ENCODE measurements around the gene SPART.
A peak's percentile ranks its signal among the peaks of the same experiment; 100 is the strongest.

SPART gene

DNA sequence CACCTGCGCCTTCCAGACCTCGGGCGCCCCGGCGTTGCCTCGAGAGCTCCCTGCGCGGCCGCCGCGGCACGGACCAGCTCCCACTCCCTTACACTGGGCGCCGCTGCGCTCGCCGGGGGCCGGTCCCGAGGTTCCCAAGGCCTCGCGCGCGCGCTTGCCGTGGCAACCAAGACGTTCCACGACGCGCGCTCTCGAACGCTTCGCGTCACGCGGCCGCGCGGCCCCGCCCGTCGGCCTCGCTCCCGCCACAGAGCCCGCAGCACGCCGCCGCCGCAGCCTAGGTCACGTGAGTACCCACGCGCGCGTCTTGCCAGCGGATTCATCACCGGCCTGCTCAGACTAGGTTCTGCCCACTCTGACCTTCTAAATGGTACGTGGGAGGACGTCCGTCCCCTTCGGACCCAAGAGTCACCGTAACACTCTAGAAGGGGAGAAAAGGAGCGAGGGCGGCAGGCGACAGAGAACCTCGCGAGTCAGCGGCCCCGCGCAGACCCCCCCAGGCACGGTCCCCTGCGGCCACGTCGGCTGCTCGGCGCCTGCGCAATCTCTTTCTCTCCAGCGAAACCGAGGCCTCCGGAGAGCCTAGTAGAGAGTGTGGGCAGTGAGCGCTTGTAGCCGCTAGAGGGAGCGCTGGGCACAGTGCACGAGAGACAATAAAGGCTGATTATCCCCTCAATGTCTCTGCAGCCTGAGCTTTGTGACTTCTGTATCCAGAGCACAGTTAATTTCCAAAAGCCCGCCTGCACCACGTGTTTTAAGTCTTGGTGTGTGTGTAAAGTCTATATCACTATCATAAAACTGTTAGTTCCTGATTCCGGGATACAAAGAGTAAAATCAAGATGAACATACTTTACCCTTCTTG is at the start of gene SPART:
Gene SPART (minus strand): TSS at position 173 of the 862 bp plus-strand sequence. CDS start 10,564 bp downstream, outside the sequence.
- Mint-ChIP-seq H3K4me1 (peaks cover 7% of the 10 kb centered on the region), H3K9me3 (no peaks in the 10 kb centered on the region), H3K27ac (peak within 1 kb of the TSS; percentile 95), H3K4me3 (peak within 1 kb of the TSS; percentile 82), H3K36me3 (peaks cover 6% of the 10 kb centered on the region)
- DNase-seq (ENCODE audit: low spot score in 2 of 2) (peak; percentile 66 to 78), ATAC-seq (peak; percentile 92)

GRCh38 chr13:36395280-36395679 is 49.1 kb upstream of the SPART start:
- Mint-ChIP-seq H3K9me3 (peaks cover 2% of the 10 kb centered on the region), H3K4me1 (no peaks in the 10 kb centered on the region), H3K4me3 (no peak overlapping the region), H3K36me3 (no peaks in the 10 kb centered on the region), H3K27ac (no peak overlapping the region)
- ATAC-seq (no peak), DNase-seq (ENCODE audit: low spot score in 2 of 2) (no peak)

DNA sequence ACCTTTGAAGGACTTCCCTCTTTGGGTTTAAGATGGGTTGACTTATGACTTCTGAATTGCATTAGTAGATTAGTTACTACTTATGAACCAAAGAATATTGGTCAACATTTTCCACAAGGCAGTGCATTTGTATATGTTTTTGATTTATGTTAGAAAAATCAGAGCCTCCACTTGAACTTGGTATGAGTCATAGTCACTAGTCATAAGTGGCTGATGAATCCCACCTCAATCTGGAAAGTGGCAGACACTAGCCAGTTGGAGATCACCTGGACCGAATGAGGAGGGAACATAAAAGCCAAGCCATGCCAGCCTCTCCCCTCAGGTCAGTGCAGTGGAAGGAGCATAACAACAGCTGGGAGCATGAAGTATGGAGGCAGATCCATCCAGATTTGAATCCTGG is 39.3 kb upstream of the SPART start:
- DNase-seq (ENCODE audit: low spot score in 2 of 2) (no peak), ATAC-seq (no peak)
- no peak overlapping the region for H3K27ac Mint-ChIP-seq
- H3K36me3 Mint-ChIP-seq: no peaks in the 10 kb centered on the region
- peaks cover 4% of the 10 kb centered on the region for H3K9me3 Mint-ChIP-seq
- no peaks in the 10 kb centered on the region for H3K4me1 Mint-ChIP-seq
- H3K4me3 Mint-ChIP-seq: no peak overlapping the region

DNA sequence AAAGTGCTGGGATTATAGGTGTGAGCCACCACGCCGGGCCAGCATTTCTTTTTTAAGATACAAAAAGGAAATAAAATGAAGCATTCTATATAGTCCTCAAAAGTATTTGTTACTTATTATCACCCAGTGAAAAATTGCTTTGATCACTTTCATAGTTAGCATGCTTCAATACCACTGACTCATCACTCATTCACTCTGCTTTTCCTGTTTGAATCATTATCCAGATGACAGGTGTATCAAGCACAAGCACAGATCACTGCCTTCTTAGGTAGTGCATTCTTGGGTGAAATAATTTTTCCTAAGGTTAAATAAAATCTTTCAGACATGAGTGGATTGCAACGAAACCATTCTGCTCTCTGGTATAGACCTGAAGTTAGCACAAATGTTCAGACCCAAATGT is 35.8 kb upstream of the SPART start:
- H3K4me3 Mint-ChIP-seq: no peak overlapping the region
- no peak for DNase-seq (ENCODE audit: low spot score in 2 of 2)
- no peaks in the 10 kb centered on the region for H3K9me3 Mint-ChIP-seq
- no peak for ATAC-seq
- H3K36me3 Mint-ChIP-seq: no peaks in the 10 kb centered on the region
- H3K4me1 Mint-ChIP-seq: no peaks in the 10 kb centered on the region
- no peak overlapping the region for H3K27ac Mint-ChIP-seq

DNA sequence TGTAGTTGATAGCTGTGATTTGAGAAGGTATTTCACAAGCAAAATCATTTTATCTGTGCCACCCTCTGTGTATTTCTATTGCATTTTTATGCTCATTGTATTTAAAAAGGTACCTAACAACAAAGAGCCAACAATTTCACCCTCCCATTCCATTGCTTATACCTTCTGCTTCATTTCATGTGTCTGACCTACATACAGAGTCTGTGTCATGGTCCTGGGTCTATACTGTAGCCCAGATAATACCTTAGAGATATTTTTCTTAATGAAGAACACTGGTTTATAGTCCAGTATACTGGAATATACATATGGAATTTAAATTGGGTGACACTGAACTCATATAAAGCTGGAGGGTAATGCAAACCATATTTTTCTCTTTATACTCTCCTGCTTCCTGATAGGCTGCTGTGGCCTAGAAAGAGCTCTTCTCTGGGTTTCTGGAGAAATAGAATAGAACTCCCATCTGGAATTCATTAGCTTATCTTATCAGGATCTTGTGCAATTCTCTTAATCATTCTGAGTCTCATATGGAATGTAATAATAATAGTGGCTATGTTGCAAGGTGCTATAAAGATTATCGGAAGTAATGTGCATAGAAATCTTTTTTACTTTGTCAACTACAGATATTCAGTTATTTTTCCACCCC is 31.8 kb upstream of the SPART start:
- Mint-ChIP-seq H3K9me3 (no peaks in the 10 kb centered on the region), H3K27ac (no peak overlapping the region), H3K4me3 (no peak overlapping the region), H3K4me1 (no peaks in the 10 kb centered on the region), H3K36me3 (no peaks in the 10 kb centered on the region)
- DNase-seq (ENCODE audit: low spot score in 2 of 2): no peak
- no peak for ATAC-seq

DNA sequence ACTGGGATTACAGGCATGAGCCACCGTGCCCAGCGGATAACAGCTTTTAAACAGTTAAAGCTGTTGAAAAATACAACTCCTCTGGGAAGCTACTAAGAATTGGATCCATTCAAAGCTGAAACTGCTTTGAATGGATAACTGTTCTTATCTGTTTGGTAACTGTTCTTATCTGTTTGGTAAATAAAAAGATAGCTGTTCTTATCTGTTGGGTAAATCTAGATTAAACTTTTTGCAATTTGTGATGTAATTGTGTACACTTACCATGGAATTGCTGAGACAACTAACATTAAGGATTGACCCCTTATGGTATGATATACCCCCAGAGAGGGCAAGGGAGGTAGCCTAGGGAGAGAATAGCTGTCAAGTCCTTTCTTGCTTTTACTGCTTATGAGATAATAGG is 27.9 kb upstream of the SPART start:
- H3K27ac Mint-ChIP-seq: no peak overlapping the region
- no peaks in the 10 kb centered on the region for H3K36me3 Mint-ChIP-seq
- H3K9me3 Mint-ChIP-seq: no peaks in the 10 kb centered on the region
- no peak for DNase-seq (ENCODE audit: low spot score in 2 of 2)
- no peak overlapping the region for H3K4me3 Mint-ChIP-seq
- no peaks in the 10 kb centered on the region for H3K4me1 Mint-ChIP-seq
- no peak for ATAC-seq

DNA sequence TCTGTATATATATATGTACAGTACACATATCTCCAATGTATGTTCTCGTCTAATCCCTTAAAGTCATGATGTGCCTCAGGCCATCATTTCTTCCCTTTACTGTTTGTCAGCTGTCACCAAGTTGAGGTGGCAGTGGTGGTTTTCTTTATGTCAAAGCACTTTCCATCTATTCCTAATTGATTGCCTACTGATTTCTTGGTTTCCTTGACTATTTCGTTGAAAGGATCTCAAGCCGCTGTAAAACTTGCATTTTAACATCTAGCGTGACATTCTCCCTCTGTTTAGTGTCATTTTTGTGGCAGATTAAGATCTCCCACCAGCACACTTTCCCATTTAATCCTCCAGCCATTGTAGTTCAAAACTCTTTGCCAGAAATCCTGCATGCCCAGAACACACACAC is 25.0 kb upstream of the SPART start:
- ATAC-seq: no peak
- Mint-ChIP-seq H3K27ac (no peak overlapping the region), H3K36me3 (no peaks in the 10 kb centered on the region), H3K4me3 (no peak overlapping the region), H3K9me3 (no peaks in the 10 kb centered on the region), H3K4me1 (no peaks in the 10 kb centered on the region)
- no peak for DNase-seq (ENCODE audit: low spot score in 2 of 2)

- Mint-ChIP-seq H3K36me3 (no peaks in the 10 kb centered on the region), H3K4me3 (no peak overlapping the region), H3K27ac (no peak overlapping the region), H3K9me3 (no peaks in the 10 kb centered on the region), H3K4me1 (no peaks in the 10 kb centered on the region)
- no peak for ATAC-seq
- DNase-seq (ENCODE audit: low spot score in 2 of 2): no peak
Measured at GRCh38 chr13:36370108-36370429, 23.9 kb upstream of the SPART start.

DNA sequence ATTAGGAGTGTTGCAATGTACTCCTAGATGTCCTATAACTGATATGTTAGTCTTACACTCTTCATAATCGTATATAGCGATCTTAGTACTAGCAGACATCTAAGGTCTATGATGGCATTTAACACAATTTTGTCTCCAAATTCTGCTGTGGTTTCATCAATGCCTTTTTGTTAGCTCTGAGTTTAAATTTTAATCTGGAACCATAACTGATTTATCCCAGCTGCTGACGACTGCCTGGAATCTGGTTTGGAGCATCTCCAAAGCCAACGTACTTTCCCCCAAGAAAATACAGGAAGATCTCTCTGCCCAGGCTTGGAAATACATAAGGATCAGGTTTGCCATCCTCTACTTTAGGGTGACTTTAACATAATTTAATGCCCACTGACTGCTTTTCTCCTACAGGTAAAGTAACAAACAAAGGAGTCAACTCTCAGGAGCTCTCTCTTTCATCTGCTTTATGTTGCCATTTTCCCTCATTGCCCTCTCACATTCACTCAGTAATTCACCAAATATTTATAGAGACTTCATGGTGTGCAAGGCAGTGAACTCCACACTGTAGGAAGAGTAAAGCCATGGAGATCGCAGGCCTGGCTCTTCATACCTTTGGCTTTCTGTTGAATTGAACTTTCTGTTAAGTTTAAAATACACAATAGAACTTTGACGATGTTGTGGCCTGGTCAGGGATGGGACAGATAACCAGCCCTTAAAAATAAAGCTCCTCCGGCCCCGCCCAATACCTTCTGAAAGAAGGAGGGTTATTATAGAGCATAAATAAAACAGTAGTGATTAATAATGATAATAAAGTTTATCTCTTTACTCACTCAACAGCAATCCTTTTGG is 23.3 kb upstream of the SPART start:
- no peaks in the 10 kb centered on the region for H3K36me3 Mint-ChIP-seq
- no peaks in the 10 kb centered on the region for H3K4me1 Mint-ChIP-seq
- H3K27ac Mint-ChIP-seq: no peak overlapping the region
- ATAC-seq: no peak
- H3K4me3 Mint-ChIP-seq: no peak overlapping the region
- H3K9me3 Mint-ChIP-seq: no peaks in the 10 kb centered on the region
- no peak for DNase-seq (ENCODE audit: low spot score in 2 of 2)

DNA sequence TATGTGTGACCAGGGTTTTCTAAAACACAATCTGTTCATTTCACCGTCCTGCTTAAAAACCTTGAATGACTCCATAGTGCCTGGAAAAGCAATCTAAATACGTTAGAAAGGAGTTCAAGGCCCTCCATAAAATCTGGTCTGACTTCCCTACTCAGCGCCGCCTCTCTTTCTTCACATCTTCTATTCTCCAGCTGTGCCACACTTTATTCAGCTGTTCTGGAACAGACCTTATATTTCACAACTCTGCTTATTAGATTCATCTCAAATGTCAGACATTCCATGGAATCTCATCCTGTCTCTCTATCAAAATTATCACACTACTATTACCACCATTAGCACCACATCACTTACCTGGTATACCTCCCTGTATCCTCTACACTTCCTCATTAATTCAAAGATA is 19.8 kb upstream of the SPART start:
- DNase-seq (ENCODE audit: low spot score in 2 of 2) (no peak), ATAC-seq (no peak)
- Mint-ChIP-seq H3K4me1 (no peaks in the 10 kb centered on the region), H3K4me3 (no peak overlapping the region), H3K36me3 (no peaks in the 10 kb centered on the region), H3K27ac (no peak overlapping the region), H3K9me3 (no peaks in the 10 kb centered on the region)

DNA sequence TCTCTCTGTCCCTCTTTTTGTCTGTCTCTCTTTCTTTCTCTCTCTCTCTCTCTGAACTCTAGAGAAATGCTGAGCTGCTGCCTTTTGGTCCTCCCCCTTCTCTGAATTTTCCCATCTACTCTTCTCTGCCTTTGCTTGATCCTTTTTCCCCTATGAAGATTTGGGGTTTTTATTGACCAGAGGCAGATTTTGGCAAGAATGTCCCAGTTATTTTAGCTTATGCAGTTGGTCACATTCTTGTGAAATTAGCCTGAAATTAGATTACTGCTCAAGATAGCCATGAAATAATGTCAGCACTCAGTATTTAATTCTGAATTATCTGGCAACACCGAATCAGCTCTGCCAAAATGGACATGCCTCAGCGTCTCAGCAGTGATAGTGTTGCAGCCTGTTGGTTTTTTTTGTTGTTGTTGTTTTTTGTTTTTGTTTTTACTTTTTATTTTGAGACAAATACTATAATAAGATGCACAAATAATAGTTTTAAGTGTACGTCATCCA is 17.2 kb upstream of the SPART start:
- no peaks in the 10 kb centered on the region for H3K36me3 Mint-ChIP-seq
- ATAC-seq: no peak
- no peak overlapping the region for H3K27ac Mint-ChIP-seq
- no peaks in the 10 kb centered on the region for H3K4me1 Mint-ChIP-seq
- H3K9me3 Mint-ChIP-seq: no peaks in the 10 kb centered on the region
- DNase-seq (ENCODE audit: low spot score in 2 of 2): no peak
- no peak overlapping the region for H3K4me3 Mint-ChIP-seq

- Mint-ChIP-seq H3K4me3 (no peak overlapping the region), H3K4me1 (no peaks in the 10 kb centered on the region), H3K27ac (no peak overlapping the region), H3K36me3 (no peaks in the 10 kb centered on the region), H3K9me3 (no peaks in the 10 kb centered on the region)
- DNase-seq (ENCODE audit: low spot score in 2 of 2): no peak
- ATAC-seq: no peak
Measured at GRCh38 chr13:36362914-36363313, 16.7 kb upstream of the SPART start.

GRCh38 chr13:36362251-36362650 is 16.1 kb upstream of the SPART start:
- Mint-ChIP-seq H3K27ac (no peak overlapping the region), H3K36me3 (no peaks in the 10 kb centered on the region), H3K4me1 (no peaks in the 10 kb centered on the region), H3K4me3 (no peak overlapping the region), H3K9me3 (no peaks in the 10 kb centered on the region)
- DNase-seq (ENCODE audit: low spot score in 2 of 2): no peak
- peak; percentile 70 for ATAC-seq

- Mint-ChIP-seq H3K4me1 (no peaks in the 10 kb centered on the region), H3K4me3 (no peak overlapping the region), H3K27ac (no peak overlapping the region), H3K9me3 (no peaks in the 10 kb centered on the region), H3K36me3 (no peaks in the 10 kb centered on the region)
- DNase-seq (ENCODE audit: low spot score in 2 of 2): no peak
- no peak for ATAC-seq
Measured at GRCh38 chr13:36360903-36361302, 14.7 kb upstream of the SPART start.

DNA sequence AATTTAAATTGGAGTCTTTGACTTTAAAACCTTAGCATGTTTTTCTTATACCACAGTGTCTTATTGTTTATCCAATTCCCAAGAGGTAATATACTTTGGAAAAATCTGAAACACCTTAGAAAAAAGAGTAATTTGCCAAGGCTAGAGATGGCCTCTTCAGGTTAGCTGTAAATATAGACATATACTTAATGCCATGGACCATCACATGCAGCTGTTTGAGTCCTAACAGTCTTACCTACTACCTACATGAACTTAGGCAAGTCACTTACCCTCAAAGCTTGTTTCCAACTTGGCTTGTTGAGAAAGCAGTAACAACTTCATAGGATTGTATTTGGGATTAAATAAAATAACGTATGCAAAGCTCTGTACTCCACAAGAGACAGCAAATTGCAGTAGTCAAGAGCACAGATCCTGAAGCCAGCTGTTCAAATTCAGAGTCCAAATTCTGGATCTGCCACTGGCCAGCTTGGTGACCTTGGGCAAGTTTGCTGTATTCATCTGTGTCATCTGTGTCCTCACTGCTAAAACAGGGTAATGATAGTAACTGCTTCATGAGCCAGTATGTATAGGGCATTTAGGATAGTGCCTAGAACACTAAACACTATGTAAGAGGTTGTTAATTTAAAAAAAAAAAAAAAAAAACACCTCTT is 13.2 kb upstream of the SPART start:
- H3K4me3 Mint-ChIP-seq: no peak overlapping the region
- H3K27ac Mint-ChIP-seq: no peak overlapping the region
- DNase-seq (ENCODE audit: low spot score in 2 of 2): no peak
- peaks cover 2% of the 10 kb centered on the region for H3K9me3 Mint-ChIP-seq
- no peaks in the 10 kb centered on the region for H3K4me1 Mint-ChIP-seq
- ATAC-seq: no peak
- no peaks in the 10 kb centered on the region for H3K36me3 Mint-ChIP-seq
